ENCODE measurements around the gene HPS5.

Gene HPS5, protein sequence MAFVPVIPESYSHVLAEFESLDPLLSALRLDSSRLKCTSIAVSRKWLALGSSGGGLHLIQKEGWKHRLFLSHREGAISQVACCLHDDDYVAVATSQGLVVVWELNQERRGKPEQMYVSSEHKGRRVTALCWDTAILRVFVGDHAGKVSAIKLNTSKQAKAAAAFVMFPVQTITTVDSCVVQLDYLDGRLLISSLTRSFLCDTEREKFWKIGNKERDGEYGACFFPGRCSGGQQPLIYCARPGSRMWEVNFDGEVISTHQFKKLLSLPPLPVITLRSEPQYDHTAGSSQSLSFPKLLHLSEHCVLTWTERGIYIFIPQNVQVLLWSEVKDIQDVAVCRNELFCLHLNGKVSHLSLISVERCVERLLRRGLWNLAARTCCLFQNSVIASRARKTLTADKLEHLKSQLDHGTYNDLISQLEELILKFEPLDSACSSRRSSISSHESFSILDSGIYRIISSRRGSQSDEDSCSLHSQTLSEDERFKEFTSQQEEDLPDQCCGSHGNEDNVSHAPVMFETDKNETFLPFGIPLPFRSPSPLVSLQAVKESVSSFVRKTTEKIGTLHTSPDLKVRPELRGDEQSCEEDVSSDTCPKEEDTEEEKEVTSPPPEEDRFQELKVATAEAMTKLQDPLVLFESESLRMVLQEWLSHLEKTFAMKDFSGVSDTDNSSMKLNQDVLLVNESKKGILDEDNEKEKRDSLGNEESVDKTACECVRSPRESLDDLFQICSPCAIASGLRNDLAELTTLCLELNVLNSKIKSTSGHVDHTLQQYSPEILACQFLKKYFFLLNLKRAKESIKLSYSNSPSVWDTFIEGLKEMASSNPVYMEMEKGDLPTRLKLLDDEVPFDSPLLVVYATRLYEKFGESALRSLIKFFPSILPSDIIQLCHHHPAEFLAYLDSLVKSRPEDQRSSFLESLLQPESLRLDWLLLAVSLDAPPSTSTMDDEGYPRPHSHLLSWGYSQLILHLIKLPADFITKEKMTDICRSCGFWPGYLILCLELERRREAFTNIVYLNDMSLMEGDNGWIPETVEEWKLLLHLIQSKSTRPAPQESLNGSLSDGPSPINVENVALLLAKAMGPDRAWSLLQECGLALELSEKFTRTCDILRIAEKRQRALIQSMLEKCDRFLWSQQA

DNA sequence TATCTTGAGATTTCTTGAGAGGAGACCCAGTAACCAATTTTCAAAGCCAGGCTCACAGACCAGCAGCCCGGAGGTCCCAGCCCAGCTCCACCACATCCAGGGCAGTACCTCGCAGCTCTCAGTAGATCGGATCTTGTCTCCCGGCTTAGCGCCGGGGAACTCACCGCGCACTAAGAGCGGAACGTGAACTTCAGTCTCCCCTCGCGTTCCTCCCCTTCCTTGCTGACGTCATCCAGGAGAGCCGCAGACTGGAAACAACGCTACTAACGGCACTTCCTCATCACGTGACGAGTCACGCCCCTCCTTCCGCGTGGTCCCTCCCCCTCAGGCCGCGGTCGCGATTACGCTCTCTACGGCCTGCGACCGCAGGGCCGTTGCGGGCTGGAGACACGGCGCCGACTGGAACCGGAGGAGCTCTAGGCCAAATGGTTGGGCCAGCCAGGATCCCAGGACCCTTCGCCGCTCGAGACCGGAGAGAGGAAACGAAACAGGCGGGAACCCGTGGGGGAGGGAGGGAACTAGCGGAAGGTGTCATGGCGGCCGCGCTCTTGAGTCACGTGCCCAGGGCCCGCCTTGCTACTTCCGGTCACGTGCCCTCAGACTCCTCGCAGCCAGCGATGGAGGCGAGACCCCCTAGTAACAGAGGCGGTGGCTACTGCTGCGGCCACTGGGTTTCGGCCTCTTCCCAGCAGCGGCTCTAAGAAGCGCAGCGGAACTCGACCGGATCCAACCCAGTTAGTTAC, at the start of gene HPS5, which contains the start of gene GTF2H1:
Gene HPS5, minus strand, starts transcription at position 172 of the 743 bp plus-strand sequence. CDS start 4,282 bp downstream, outside the sequence.
Gene GTF2H1, plus strand, starts transcription at position 599 of the 743 bp plus-strand sequence. CDS start 10,508 bp downstream, outside the sequence.
- DNase-seq, result peak; percentile 98
- in situ Hi-C loops (cut with HindIII; ENCODE audit: low pct_ligation_motif_present, low pct_unique_long_range_greater_than_20kb, low sequenced_read_pairs), result no loop called here

DNA sequence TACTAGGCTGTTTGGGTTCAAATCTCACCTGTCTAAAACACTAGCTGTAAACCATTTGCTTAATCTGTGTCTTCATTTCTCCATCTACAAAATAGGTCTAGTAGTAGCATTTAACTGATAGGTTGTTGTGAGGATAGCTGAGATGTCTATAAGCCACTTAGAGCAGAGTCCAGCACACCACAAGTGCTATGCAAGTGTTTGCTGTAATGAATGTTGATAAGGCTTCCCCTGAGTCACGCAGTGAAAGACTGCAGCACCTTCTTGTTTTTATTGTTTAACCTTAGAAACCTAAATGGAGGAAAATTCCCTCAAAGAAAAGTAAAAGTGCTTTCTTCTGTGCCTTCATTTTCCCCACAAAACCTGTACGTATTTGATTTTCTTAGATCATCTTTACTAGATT, 49.3 kb upstream of the HPS5 start:
- no peak for DNase-seq
- in situ Hi-C loops (cut with HindIII; ENCODE audit: low pct_ligation_motif_present, low pct_unique_long_range_greater_than_20kb, low sequenced_read_pairs), result no loop called here

DNA sequence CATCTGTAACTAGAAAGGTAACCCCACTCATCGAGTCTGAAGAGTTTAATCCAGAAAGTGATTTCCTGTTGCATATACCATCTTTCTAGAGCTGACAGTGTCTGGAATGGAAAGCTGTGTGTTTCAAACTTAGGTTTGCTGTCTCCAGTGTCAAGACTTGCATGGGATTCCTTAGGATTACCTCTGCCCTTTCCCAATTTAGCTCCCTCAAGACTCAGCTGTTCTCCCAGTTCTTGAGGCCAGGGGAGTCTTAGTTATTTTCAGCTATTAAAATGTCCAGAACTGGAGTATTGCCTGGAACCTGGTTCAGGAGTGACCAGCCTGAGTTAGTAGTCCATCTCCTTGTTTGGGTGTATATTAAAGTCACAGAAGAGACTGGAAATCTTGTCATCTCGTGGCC, 47.5 kb upstream of the HPS5 start:
- DNase-seq, result no peak
- in situ Hi-C loops (cut with HindIII; ENCODE audit: low pct_ligation_motif_present, low pct_unique_long_range_greater_than_20kb, low sequenced_read_pairs), result no loop called here

DNA sequence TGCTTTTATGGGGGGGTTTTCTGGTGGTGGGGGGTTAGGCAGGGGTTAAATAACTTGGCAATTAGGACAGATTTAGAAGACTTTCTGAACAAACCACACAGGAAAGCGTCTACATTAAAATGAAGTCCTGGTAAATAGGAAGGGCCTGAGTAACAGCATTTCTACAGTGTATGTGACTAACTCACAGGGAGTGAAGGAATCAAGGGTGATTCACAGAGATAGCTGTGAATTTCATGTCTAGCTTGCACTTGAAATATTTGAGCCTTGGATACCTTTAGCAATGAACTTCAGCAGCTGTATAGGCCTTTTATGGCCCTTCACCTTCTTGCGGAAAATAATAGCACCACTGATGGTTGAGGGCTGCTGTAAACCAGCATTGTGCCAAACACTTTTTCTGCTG, 46.3 kb upstream of the HPS5 start:
- in situ Hi-C loops (cut with HindIII; ENCODE audit: low pct_ligation_motif_present, low pct_unique_long_range_greater_than_20kb, low sequenced_read_pairs), result no loop called here
- no peak for DNase-seq

DNA sequence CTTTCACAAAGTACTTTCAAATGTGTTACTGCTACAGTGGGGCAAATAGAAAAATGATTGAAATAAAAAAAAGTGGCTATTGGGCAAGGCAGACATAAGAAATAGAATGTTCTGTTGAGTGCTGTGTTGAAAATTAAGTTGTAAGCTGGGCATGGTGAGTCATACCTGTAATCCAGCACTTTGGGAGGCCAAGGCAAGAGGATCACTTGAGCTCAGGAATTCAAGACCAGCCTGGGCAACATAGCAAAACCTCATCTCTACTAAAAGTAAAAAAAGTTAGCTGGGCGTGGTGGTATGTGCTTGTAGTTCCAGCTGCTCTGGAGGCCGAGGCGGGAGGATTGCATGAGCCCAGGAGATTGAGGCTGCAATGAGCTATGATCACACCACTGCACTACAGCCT, 45.5 kb upstream of the HPS5 start:
- in situ Hi-C loops (cut with HindIII; ENCODE audit: low pct_ligation_motif_present, low pct_unique_long_range_greater_than_20kb, low sequenced_read_pairs), result no loop called here
- DNase-seq, result no peak

DNA sequence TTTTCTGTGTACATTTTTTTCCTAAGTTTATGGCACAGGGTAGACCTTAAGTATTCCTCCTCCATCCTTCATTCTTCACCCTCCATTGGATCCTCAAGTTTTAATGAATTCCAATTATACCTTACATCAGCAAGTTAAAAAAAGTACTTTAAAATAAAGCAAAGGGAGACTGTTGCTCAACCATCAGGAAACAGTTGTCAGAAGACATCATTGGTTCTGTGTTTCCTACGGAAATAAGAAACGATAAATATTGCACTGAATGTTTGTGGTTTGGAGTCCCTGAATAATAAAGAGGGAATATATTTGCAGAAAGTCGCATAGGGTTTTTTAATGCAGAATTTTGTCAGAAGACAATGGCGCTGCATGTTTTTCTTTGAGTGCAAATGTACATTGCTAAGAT, 44.3 kb upstream of the HPS5 start:
- DNase-seq, result no peak
- in situ Hi-C loops (cut with HindIII; ENCODE audit: low pct_ligation_motif_present, low pct_unique_long_range_greater_than_20kb, low sequenced_read_pairs), result no loop called here

DNA sequence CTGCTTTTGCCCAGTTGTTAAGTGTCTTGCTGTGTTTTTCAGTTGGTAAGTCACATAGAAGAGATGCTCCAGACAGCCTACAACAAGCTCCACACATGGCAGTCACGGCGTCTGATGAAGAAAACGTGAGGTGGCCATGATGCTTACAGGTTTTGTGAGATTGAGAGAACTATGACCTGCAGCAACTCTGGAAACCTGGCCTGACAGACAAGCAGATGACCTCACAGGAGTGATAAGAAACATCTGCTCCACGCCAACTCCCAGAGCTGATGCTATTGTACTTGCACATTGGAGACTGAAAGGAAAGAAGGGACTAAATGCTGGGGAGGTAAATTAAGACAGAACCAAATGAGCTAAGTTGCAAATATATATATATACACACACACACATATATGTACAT, 43.8 kb upstream of the HPS5 start:
- no peak for DNase-seq
- in situ Hi-C loops (cut with HindIII; ENCODE audit: low pct_ligation_motif_present, low pct_unique_long_range_greater_than_20kb, low sequenced_read_pairs), result no loop called here

DNA sequence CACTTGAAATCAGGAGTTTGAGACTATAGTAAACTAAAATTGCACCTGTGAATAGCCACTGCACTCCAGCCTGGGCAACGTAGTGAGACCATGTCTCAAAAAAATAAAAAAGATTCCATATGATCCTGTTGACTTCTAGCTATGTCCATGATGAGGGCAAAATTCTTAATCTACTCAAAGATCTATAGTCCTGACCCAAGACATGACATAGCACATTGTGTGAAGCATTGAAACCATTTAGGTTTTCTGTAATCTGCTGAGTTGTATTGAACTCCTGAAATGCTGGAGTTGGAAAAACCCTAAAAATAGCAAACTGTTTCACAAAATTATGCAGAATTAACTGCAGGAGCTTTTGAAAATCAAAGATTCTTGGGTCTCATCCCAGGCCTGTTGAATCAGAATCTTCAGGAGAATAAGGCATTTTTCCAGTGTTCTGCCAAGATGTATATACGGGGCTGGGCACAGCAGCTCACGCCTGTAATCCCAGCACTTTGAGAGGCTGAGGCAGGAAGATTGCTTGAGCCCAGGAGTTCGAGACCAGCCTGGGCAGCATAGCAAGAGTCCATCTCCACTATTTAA, 42.6 kb upstream of the HPS5 start:
- no peak for DNase-seq
- in situ Hi-C loops (cut with HindIII; ENCODE audit: low pct_ligation_motif_present, low pct_unique_long_range_greater_than_20kb, low sequenced_read_pairs), result no loop called here

DNA sequence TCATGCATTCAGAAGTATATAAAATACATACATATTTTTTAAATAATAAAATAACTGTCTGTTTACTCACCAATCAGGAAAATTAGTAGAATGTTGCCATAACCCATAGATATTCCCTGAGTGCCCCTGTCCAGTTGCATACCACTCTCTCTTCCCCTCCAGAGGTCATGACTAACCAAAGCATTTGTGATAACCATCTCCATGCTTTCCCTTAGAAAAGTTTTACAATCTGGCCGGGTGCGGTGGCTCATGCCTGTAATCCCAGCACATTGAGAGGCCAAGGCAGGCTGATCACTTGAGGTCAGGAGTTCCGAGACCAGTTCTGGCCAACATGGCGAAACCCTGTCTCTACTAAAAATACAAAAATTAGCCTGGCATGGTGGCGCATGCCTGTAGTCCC, 39.2 kb upstream of the HPS5 start:
- in situ Hi-C loops (cut with HindIII; ENCODE audit: low pct_ligation_motif_present, low pct_unique_long_range_greater_than_20kb, low sequenced_read_pairs), result no loop called here
- no peak for DNase-seq

DNA sequence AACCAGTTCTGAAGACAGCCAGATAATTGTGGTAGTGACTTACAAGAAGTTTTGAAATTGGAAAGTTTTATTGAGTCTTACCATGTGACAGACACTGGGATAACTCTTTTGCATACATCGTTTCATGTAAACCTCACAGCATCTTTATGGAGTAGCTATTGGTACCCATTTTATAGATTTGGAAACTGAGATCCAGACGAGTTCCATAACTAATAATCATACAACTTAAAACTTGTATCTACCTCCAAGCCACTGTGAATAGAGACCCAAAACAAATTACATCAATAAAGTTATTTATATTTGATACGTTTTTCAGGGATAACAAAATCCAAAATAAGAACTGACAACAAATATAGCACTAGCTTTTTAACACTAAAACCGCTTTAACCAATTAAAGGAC, 36.7 kb upstream of the HPS5 start:
- no peak for DNase-seq
- in situ Hi-C loops (cut with HindIII; ENCODE audit: low pct_ligation_motif_present, low pct_unique_long_range_greater_than_20kb, low sequenced_read_pairs), result no loop called here

DNA sequence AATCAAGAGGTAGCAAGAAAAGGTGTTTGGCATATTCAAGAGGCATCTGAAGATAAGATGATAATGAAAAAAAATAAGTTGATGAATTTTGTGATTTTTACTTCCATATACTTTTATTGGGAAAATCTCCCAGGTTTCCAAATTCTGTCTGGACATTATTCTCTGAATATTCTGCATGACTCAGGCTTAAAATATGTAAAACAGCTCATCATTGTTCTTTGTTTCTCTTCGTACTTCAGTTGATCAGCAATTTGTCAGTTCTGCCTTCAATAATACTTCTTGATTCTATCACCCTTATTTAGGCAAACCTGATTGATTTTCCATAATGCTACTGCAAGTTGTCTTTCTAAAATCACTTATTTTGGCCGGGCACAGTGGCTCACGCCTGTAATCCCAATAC, 30.6 kb upstream of the HPS5 start:
- in situ Hi-C loops (cut with HindIII; ENCODE audit: low pct_ligation_motif_present, low pct_unique_long_range_greater_than_20kb, low sequenced_read_pairs), result no loop called here
- no peak for DNase-seq

DNA sequence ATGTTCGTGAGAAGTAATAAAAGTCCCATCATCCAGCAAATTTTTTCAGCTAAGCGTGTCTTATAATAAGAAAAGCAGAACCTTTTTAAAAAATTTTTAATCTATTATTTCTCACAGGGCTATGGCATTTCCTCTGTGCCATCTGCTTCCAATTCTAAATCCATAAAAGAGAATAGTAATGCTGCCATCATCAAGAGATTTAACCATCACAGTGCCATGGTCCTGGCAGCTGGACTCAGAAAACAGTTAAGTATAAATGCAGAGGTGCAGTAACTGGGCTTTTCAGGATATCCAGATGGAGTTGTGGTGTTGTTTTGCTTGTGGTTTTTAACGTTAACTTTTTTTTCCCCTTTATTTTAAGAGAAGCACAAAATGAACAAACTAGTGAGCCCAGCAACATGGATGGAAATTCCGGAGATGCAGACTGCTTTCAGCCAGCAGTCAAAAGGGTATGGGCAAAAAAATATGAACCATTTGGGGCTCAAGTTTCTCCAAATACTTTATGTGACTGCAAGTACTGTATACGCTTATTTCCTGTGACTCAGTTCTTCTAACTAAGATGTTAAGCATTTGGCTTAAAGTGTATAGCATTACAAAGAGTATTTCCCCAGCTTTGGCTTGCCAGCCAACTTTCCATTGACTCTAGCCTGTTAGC, 25.7 kb upstream of the HPS5 start:
- in situ Hi-C loops (cut with HindIII; ENCODE audit: low pct_ligation_motif_present, low pct_unique_long_range_greater_than_20kb, low sequenced_read_pairs), result no loop called here

DNA sequence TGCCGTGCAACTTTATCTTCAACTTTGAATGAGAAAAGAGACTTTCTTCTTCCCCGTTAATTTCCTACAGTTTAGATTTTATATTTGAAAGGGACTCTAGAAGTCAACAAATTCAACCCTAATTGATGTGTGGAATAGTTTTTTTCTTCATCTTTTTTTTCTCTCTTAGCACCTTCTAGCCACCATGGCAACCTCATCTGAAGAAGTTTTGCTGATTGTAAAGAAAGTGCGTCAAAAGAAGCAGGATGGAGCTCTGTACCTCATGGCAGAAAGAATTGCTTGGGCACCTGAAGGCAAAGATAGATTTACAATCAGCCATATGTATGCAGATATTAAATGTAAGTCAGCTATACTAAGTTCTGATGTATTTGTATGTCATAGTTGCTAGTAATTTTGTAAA, 11.0 kb upstream of the HPS5 start:
- no peak for DNase-seq
- in situ Hi-C loops (cut with HindIII; ENCODE audit: low pct_ligation_motif_present, low pct_unique_long_range_greater_than_20kb, low sequenced_read_pairs), result no loop called here

More for the DNA sequence above, 25.7 kb upstream of the HPS5 start:
- DNase-seq, result no peak

DNA sequence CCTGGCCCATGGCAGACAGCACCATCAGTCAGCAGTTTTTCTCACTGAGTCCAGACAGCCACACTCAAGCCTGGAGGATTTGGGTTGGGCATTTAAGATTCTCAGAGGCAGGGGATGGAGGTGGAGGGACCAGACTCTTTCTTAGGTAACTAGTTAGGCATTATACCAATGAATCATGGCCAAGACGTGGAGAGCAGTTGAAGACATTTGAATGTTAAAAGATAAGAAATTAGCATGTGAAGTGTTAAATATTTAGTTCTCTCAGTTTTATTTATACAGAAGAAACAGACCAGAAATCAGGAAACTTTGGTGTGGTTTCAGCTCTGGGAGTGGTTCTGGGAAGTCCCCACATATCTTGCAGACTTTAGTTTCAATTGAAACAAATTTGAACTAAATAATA, 10.4 kb upstream of the HPS5 start:
- no peak for DNase-seq
- in situ Hi-C loops (cut with HindIII; ENCODE audit: low pct_ligation_motif_present, low pct_unique_long_range_greater_than_20kb, low sequenced_read_pairs), result no loop called here

DNA sequence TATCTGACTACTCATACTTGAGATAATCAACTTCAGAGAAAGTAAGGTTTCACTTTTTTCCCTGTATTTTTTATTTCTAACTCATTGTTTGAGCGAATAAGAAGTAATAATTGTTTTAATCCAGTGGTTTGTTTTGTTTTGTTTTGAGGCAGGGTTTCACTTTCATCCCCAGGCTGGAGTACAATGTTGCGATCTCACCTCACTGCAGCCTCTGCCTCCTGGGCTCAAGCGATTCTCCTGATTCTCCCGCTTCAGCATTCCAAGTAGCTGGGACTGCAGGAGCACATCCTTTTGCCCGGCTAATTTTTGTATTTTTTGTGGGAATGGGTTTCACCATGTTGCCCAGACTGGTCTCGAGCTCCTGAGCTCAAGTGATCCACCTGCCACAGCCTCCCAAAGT, 9.0 kb upstream of the HPS5 start:
- in situ Hi-C loops (cut with HindIII; ENCODE audit: low pct_ligation_motif_present, low pct_unique_long_range_greater_than_20kb, low sequenced_read_pairs), result no loop called here

DNA sequence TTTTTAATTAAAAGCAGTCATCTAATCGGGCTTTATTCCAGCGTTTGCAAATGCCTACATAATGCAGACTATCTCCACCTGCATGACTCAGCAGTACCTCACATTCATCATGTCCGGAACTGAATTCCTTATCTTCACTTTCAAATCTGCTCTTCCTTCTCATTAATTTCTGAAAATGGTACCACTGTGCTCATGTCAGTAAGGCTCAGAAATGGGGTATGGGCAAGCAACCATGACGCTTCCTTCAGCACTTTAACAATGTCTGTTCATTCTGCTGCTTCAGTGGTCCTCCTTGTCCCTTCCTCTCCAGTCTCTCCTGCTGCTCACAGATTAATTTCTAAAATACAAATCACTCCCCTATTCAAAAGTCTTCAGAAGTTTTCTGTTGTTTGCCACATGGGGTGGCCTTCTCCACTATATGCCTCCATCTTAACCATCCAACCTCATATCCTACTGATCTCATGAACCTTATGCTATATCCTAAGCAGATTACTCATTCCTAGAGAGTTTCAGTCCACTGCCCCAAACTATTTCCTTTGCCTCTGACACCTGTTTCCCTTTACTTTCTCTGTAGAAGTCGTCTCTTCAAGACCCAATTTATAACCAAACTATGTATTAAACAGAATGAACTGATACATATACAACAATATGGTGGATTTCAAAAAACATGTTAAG, 7.4 kb upstream of the HPS5 start:
- peak; percentile 13 for DNase-seq

More for the DNA sequence above, 9.0 kb upstream of the HPS5 start:
- no peak for DNase-seq

DNA sequence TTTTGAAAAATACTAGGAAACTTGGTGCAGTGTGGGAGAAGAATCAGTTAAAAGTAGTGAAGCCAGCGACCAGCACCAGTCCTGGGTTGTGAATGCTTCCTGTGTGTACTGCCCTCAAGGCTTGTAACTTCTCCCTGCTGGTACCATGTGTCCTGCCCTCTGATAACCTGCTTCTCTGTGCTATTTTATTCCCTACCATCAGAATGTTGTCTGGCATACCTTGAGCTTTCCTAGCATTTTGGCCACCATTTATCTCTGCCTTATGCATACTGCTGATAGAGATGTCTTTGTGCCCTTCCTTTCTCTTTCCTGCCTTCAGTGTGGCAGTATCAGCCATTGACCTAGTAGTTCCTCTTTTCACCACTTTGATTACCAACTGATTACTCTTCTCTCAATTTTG, 2.4 kb upstream of the HPS5 start:
- in situ Hi-C loops (cut with HindIII; ENCODE audit: low pct_ligation_motif_present, low pct_unique_long_range_greater_than_20kb, low sequenced_read_pairs), result no loop called here
- DNase-seq, result no peak

More for the DNA sequence above, 7.4 kb upstream of the HPS5 start:
- in situ Hi-C loops (cut with HindIII; ENCODE audit: low pct_ligation_motif_present, low pct_unique_long_range_greater_than_20kb, low sequenced_read_pairs), result no loop called here
